Stimulated activated naive CD8-positive, alpha-beta T cell treated with anti-CD3 and anti-CD28 coated beads, Interleukin-15, Interleukin-2, amounts not matched to agents 100 ng/mL and 50 ng/mL, for 24 hours (primary cell): ENCODE results near the gene PRSS33.

Experiments
- H3K27ac Mint-ChIP-seq: one replicate; pipeline ENCODE4 v1.8.0; 2021; ENCODE audit warnings: mild to moderate bottlenecking, mixed read lengths
- H3K27me3 Mint-ChIP-seq: one replicate; pipeline ENCODE4 v1.8.0; 2021; ENCODE audit warnings: mixed read lengths
- H3K36me3 Mint-ChIP-seq: one replicate; pipeline ENCODE4 v1.8.0; 2021; ENCODE audit warnings: low read depth, mixed read lengths
- H3K4me1 Mint-ChIP-seq: one replicate; pipeline ENCODE4 v1.8.0; 2021; ENCODE audit warnings: low read depth, mixed read lengths
- H3K4me3 Mint-ChIP-seq: one replicate; pipeline ENCODE4 v1.8.0; 2021; ENCODE audit warnings: mild to moderate bottlenecking, mixed read lengths
- H3K9me3 Mint-ChIP-seq: one replicate; pipeline ENCODE4 v1.8.0; 2021; ENCODE audit warnings: mixed read lengths

The PRSS33 gene

GRCh38 chr16:2787406-2787805 lies at the start of gene PRSS33:
Gene PRSS33, minus strand, starts transcription at chr16:2787560. Its CDS starts 1,013 bp downstream, at chr16:2786547.
- H3K36me3 Mint-ChIP-seq: no peaks in the 10 kb centered on the region
- peak within 1 kb of the TSS; percentile 71 for H3K4me3 Mint-ChIP-seq
- H3K4me1 Mint-ChIP-seq: peaks cover 7% of the 10 kb centered on the region
- H3K27me3 Mint-ChIP-seq: peaks cover 11% of the 10 kb centered on the region
- H3K9me3 Mint-ChIP-seq: no peaks in the 10 kb centered on the region
- no peak within 1 kb of the TSS for H3K27ac Mint-ChIP-seq

GRCh38 chr16:2836646-2837508 lies 49.5 kb upstream of the PRSS33 start:
- H3K9me3 Mint-ChIP-seq: no peaks in the 10 kb centered on the region
- H3K4me1 Mint-ChIP-seq: peaks cover 30% of the 10 kb centered on the region
- H3K4me3 Mint-ChIP-seq: no peak overlapping the region
- no peaks in the 10 kb centered on the region for H3K27me3 Mint-ChIP-seq
- H3K36me3 Mint-ChIP-seq: no peaks in the 10 kb centered on the region
- H3K27ac Mint-ChIP-seq: no peak overlapping the region

DNA sequence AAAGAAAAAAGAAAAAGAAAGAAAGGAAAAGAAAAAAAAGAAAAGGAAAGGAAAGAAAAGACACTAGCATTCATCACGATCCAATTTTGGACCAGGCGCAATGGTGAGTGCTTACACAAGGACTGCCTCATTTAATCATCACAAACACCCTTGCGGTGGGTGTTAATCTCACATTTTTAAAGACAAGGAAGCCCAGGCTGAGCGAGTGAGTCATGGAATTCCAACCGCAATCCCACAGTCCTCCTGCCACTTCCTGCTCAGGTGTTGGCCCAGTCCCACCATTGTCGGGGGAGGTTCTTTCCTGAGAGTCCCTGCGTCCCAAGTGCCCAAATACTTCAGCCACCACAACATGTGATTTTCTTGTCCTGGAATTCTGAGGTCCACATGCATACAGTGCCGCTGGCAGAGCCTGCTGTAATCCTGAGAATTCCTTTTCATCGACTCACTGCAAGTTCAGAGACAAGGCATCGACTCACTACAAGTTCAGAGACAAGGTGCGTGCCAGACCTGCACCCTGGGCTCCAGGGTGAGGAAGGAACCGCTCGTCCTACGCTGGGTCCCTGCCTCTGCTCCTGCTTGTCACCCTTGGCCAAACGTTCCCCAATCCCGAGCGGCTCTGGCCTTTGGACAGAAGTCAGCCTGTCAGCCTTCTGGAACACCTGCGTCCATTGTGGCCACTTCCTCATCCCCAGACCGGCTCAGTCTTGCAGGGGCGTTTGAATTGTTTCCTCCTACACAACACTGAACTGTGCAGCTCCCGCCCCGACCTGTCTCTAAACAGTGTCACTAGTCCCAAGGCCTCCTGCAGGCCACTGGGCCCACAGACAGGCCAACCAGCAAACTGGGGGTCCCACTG lies 48.5 kb upstream of the PRSS33 start:
- Mint-ChIP-seq H3K4me3 (no peak overlapping the region), H3K4me1 (peaks cover 20% of the 10 kb centered on the region), H3K36me3 (no peaks in the 10 kb centered on the region), H3K27ac (no peak overlapping the region), H3K27me3 (no peaks in the 10 kb centered on the region), H3K9me3 (no peaks in the 10 kb centered on the region)

DNA sequence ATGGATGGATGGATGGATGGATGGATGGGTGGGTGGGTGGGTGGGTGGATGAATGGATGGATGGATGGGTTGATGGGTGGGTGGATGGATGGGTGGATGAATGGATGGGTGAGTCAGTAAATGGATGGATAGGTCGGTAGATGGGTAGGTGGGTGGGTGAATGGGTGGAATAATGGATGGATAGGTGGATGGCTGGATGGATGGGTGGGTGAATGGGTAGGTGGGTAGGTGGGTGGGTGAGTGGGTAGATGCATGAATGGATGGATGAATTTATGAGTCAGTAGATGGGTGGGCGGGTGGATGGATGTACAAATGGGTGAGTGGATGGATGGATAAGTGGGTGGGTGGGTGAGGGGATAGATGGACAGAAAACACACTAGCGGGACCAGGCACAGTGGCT lies 47.6 kb upstream of the PRSS33 start:
- peaks cover 14% of the 10 kb centered on the region for H3K4me1 Mint-ChIP-seq

GRCh38 chr16:2833776-2834175 lies 46.4 kb upstream of the PRSS33 start:
- H3K27ac Mint-ChIP-seq: no peak overlapping the region
- H3K4me3 Mint-ChIP-seq: no peak overlapping the region
- H3K36me3 Mint-ChIP-seq: no peaks in the 10 kb centered on the region
- H3K27me3 Mint-ChIP-seq: no peaks in the 10 kb centered on the region
- no peaks in the 10 kb centered on the region for H3K9me3 Mint-ChIP-seq
- H3K4me1 Mint-ChIP-seq: peaks cover 8% of the 10 kb centered on the region

More for the DNA sequence above, 47.6 kb upstream of the PRSS33 start:
- Mint-ChIP-seq H3K27me3 (no peaks in the 10 kb centered on the region), H3K9me3 (no peaks in the 10 kb centered on the region), H3K36me3 (no peaks in the 10 kb centered on the region), H3K27ac (no peak overlapping the region), H3K4me3 (no peak overlapping the region)

GRCh38 chr16:2831203-2831602 lies 43.8 kb upstream of the PRSS33 start:
- Mint-ChIP-seq H3K27me3 (no peaks in the 10 kb centered on the region), H3K4me1 (peaks cover 4% of the 10 kb centered on the region), H3K4me3 (no peak overlapping the region), H3K9me3 (no peaks in the 10 kb centered on the region), H3K36me3 (no peaks in the 10 kb centered on the region), H3K27ac (no peak overlapping the region)

DNA sequence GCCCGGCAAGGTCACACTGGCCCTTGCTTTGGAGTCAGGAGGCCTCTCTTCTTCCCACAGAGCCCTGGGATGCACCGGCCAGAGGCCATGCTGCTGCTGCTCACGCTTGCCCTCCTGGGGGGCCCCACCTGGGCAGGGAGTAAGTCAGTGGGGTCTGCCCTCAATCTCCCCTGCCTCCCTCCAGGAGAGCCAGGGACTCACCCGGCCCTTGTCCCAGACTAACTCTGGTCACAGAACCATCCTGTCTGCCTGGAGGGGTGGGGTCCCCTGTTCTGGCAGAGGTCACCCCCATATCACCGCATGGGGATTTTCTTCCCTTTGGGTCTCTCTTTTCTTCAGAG lies 43.0 kb upstream of the PRSS33 start:
- H3K9me3 Mint-ChIP-seq: no peaks in the 10 kb centered on the region
- peaks cover under 1% of the 10 kb centered on the region for H3K4me1 Mint-ChIP-seq
- H3K27me3 Mint-ChIP-seq: no peaks in the 10 kb centered on the region
- H3K4me3 Mint-ChIP-seq: no peak overlapping the region
- no peaks in the 10 kb centered on the region for H3K36me3 Mint-ChIP-seq
- H3K27ac Mint-ChIP-seq: no peak overlapping the region

- no peak within 1 kb of the TSS for H3K4me3 Mint-ChIP-seq
- no peaks in the 10 kb centered on the region for H3K4me1 Mint-ChIP-seq
- no peaks in the 10 kb centered on the region for H3K36me3 Mint-ChIP-seq
- H3K9me3 Mint-ChIP-seq: no peaks in the 10 kb centered on the region
- no peaks in the 10 kb centered on the region for H3K27me3 Mint-ChIP-seq
- H3K27ac Mint-ChIP-seq: no peak within 1 kb of the TSS
Measured at GRCh38 chr16:2829501-2830354, 42.4 kb upstream of the PRSS33 start, which contains the start of gene ZG16B. Gene ZG16B, plus strand, starts transcription at chr16:2830303. Its CDS starts 139 bp downstream, at chr16:2830442.

DNA sequence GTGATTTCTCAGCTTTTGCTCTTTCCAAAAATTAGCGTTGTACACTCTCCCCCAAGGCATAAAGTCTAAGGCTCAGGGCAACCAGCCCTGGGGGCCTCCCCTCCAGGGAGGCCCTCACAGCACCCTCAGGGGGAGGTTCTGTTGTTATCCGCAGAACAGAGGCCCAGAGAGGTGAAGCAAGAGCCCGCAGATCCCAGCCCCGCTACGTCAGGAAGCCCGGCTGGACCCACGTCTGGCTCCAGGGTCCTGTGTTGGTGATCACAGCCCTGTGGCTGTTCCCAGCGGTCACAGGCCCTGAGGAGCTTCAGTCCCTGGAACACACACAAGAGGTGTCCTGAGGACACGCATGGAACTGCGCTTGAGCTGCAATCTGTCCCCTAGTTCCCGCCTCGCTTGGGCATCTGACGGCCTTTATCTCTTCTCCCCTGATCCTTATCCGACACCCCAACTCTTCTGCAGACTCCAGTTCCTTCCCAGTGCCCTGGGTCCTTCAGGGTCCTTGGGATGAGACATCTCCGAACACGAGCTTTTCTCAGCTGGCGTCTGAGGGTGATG lies 41.6 kb upstream of the PRSS33 start:
- H3K4me1 Mint-ChIP-seq: no peaks in the 10 kb centered on the region
- H3K27me3 Mint-ChIP-seq: no peaks in the 10 kb centered on the region
- H3K4me3 Mint-ChIP-seq: no peak overlapping the region
- H3K27ac Mint-ChIP-seq: no peak overlapping the region
- H3K36me3 Mint-ChIP-seq: no peaks in the 10 kb centered on the region
- H3K9me3 Mint-ChIP-seq: no peaks in the 10 kb centered on the region

GRCh38 chr16:2828521-2828840 lies 41.1 kb upstream of the PRSS33 start:
- Mint-ChIP-seq H3K4me1 (no peaks in the 10 kb centered on the region), H3K4me3 (no peak overlapping the region), H3K27ac (no peak overlapping the region), H3K36me3 (no peaks in the 10 kb centered on the region), H3K9me3 (no peaks in the 10 kb centered on the region), H3K27me3 (no peaks in the 10 kb centered on the region)

DNA sequence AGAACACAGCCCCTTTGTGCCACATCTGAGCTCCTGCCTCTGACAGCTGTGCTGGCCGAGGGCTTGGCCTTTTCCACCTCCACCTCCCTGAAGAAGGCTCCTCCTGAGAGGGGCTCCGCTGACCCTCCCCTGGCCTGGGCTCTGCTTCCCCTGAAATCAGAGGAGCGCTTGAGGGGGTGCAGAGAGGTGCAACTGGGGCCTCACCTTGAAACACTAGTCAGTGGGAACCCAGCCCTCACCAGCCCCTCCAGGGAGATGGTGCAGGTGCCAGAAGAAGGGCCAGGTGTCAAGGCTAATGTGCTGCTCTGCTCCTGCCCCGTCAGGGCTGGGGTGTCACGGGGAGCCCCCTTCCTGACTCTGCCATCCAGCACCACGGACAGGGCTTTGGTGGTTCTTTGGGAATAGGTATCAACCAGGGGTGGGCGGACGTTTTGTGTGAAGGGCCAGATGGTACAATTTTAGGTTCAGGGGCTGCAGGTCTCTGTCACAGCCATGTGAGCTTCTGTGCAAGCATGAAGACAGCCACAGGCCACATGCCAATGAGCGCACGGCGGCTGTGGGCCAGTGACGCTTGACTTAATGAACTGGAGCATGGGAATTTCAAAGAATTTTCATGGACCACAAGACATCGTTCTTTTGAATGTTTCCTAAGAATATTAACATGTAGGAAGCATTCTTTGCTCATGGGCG lies 40.6 kb upstream of the PRSS33 start:
- H3K9me3 Mint-ChIP-seq: no peaks in the 10 kb centered on the region
- no peaks in the 10 kb centered on the region for H3K36me3 Mint-ChIP-seq
- H3K4me3 Mint-ChIP-seq: no peak overlapping the region
- H3K27ac Mint-ChIP-seq: no peak overlapping the region
- no peaks in the 10 kb centered on the region for H3K27me3 Mint-ChIP-seq
- no peaks in the 10 kb centered on the region for H3K4me1 Mint-ChIP-seq

GRCh38 chr16:2827374-2827791 lies 40.0 kb upstream of the PRSS33 start:
- H3K36me3 Mint-ChIP-seq: no peaks in the 10 kb centered on the region
- no peak overlapping the region for H3K4me3 Mint-ChIP-seq
- no peaks in the 10 kb centered on the region for H3K9me3 Mint-ChIP-seq
- no peaks in the 10 kb centered on the region for H3K4me1 Mint-ChIP-seq
- no peaks in the 10 kb centered on the region for H3K27me3 Mint-ChIP-seq
- no peak overlapping the region for H3K27ac Mint-ChIP-seq

DNA sequence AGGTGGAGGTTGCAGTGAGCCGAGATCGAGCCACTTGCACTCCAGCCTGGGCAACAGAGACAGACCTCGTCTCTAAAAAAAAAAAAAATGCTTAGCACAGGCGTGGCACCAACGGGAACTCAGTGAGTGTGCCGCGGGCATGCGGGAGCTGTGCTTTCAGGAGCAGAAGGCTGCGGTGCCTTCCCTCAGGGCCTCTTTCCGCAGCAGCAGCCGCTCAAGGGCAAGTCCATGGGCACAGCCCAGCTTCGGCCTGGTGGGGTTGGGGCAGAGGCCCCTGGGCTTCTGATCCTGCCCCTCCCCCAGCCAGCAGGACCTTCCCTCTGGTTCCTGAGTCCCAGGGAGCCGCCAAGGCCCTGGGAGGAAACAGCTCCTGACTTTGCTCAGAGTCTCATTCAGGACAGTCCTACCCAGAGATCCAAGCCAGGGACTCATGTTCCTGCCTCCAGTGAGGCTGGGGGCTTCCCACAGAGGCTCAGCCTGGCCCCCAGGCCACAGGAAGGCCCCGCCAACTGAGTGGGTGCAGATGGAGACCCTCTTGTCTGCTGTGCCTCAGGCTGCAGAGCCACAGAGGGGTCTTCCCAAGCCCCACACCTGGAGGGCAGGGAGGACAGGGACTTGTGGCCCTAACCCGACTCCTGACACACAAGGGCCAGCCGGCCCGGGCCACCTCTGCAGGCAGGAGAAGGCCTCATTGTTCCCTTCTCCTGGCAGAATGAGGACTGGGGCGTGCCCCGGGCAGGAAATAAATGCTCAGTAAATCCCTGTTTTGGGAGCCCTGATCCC lies 39.4 kb upstream of the PRSS33 start:
- H3K9me3 Mint-ChIP-seq: no peaks in the 10 kb centered on the region
- no peaks in the 10 kb centered on the region for H3K4me1 Mint-ChIP-seq
- no peak overlapping the region for H3K27ac Mint-ChIP-seq
- H3K27me3 Mint-ChIP-seq: no peaks in the 10 kb centered on the region
- H3K36me3 Mint-ChIP-seq: no peaks in the 10 kb centered on the region
- H3K4me3 Mint-ChIP-seq: no peak overlapping the region
